Esophagus squamous epithelium (tissue), 4 donors: ENCODE data around the gene ABLIM2.

Experiments used
- POLR2A ChIP-seq, 4 donors: fragments of 450-650 bp; IDR thresholded peaks; one replicate each; pipeline ENCODE4 v1.6.1; 2017; ENCODE audit warnings: antibody characterized with exemption in 4 of 4, mild to moderate bottlenecking in 4 of 4, moderate library complexity in 3 of 4
- TF ChIP-seq, protein P1 (sequence below), 6 experiments: fragments of 450-650 bp in 4 of 6; fragments of 200-600 bp in 2 of 6; sonication (generic) in 2 of 6; IDR thresholded peaks; one replicate each; pipeline ENCODE4 v1.5.1; 2016 to 2019; ENCODE audit warnings: antibody characterized with exemption in 6 of 6, mild to moderate bottlenecking in 4 of 6, moderate library complexity in 4 of 6

DNA sequence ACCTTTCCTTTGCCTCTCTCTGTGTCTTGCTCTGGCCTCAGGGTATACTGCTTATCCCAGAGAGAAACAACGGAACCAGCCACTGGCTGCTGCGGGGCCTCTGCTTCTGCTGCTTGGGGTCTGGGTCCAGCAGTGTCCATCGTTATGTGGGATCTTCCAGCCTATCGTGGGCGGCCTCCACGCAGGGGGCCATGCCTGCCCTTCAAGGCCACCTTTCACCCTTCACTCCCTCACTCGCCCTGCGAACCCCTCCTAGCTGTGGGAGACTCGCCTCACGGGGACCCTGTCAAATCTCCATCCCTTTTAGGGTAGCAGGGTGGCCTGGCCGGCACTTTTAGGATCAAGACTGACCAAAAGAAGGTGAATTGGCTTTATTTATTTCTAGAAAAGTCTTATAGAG is 19.3 kb upstream of the ABLIM2 start:
- TF ChIP-seq, protein P1, sequence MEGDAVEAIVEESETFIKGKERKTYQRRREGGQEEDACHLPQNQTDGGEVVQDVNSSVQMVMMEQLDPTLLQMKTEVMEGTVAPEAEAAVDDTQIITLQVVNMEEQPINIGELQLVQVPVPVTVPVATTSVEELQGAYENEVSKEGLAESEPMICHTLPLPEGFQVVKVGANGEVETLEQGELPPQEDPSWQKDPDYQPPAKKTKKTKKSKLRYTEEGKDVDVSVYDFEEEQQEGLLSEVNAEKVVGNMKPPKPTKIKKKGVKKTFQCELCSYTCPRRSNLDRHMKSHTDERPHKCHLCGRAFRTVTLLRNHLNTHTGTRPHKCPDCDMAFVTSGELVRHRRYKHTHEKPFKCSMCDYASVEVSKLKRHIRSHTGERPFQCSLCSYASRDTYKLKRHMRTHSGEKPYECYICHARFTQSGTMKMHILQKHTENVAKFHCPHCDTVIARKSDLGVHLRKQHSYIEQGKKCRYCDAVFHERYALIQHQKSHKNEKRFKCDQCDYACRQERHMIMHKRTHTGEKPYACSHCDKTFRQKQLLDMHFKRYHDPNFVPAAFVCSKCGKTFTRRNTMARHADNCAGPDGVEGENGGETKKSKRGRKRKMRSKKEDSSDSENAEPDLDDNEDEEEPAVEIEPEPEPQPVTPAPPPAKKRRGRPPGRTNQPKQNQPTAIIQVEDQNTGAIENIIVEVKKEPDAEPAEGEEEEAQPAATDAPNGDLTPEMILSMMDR (IDR thresholded peaks at IDR 0.05): no peak
- no peak for TF ChIP-seq POLR2A (IDR thresholded peaks at IDR 0.05)
